CD14-positive monocyte (primary cell): ENCODE data around the gene LENG9. TPM values are rescaled to one million over a fixed set of nuclear protein-coding genes. Genes with fewer than 3 reads are reported as not detected.

Experiments
- DNase-seq, 3 donors: peaks; one replicate each; pipeline ENCODE4 v3.0.0-alpha.2; 2011 to 2022
- H2AFZ ChIP-seq: 2 replicates; pipeline ENCODE4 v1.6.0; 2012; ENCODE audit warnings: mild to moderate bottlenecking, low read depth, low read length, inconsistent platforms; ENCODE audit not compliant: insufficient read depth, poor library complexity, severe bottlenecking
- H3K27ac ChIP-seq, 2 donors: 1 replicate in 1 of 2; 2 replicates in 1 of 2; pipeline ENCODE4 v1.5.1; 2012 to 2013; ENCODE audit warnings: low read length in 2 of 2, control low read depth in 1 of 2, inconsistent platforms in 1 of 2, low read depth in 1 of 2, mild to moderate bottlenecking in 1 of 2
- H3K27me3 ChIP-seq, 2 donors: one replicate each; pipeline versions ENCODE4 v1.6.0 to v1.6.1; 2011 to 2013; ENCODE audit warnings: low read length in 2 of 2; ENCODE audit not compliant: control insufficient read depth in 2 of 2, insufficient read depth in 2 of 2
- H3K36me3 ChIP-seq, 2 donors: replicated peaks in 1 of 2; 1 replicate in 1 of 2; 2 replicates in 1 of 2; pipeline versions ENCODE4 v1.5.1 to v1.6.1; 2012 to 2013; ENCODE audit warnings: low read length in 2 of 2, control low read depth in 1 of 2, inconsistent platforms in 1 of 2, mild to moderate bottlenecking in 1 of 2; ENCODE audit not compliant: insufficient read depth in 2 of 2, control insufficient read depth in 1 of 2
- H3K4me1 ChIP-seq, 2 donors: 1 replicate in 1 of 2; 2 replicates in 1 of 2; pipeline versions ENCODE4 v1.5.1 to v1.6.1; 2012 to 2013; ENCODE audit warnings: low read length in 2 of 2, control low read depth in 1 of 2, inconsistent platforms in 1 of 2, mild to moderate bottlenecking in 1 of 2, moderate library complexity in 1 of 2; ENCODE audit not compliant: insufficient read depth in 2 of 2, control insufficient read depth in 1 of 2
- H3K4me2 ChIP-seq: replicated peaks from 2 replicates; pipeline ENCODE3; 2012; ENCODE audit warnings: low read length, moderate library complexity, mild to moderate bottlenecking; ENCODE audit not compliant: poor library complexity, severe bottlenecking; ENCODE audit errors: extremely low read depth
- H3K4me3 ChIP-seq, 3 experiments: fragments of 200-600 bp in 1 of 3; sonication (generic) in 1 of 3; replicated peaks in 1 of 3; 1 replicate in 2 of 3; 2 replicates in 1 of 3; pipeline ENCODE4 v1.5.1; 2011 to 2013; ENCODE audit warnings: low read length in 3 of 3, mild to moderate bottlenecking in 3 of 3, control low read depth in 2 of 3, low read depth in 2 of 3, inconsistent platforms in 1 of 3, moderate library complexity in 1 of 3
- H3K79me2 ChIP-seq: 2 replicates; pipeline ENCODE4 v1.6.0; 2012; ENCODE audit warnings: mild to moderate bottlenecking, control low read depth, inconsistent platforms, low read length, moderate library complexity; ENCODE audit not compliant: insufficient read depth
- H3K9ac ChIP-seq: 2 replicates; pipeline ENCODE4 v1.6.0; 2017; ENCODE audit warnings: low read length, mild to moderate bottlenecking; ENCODE audit not compliant: insufficient read depth, poor library complexity, severe bottlenecking
- H3K9me3 ChIP-seq, 2 donors: replicated peaks in 1 of 2; 1 replicate in 1 of 2; 2 replicates in 1 of 2; pipeline versions ENCODE4 v1.5.1 to v1.6.1; 2012 to 2013; ENCODE audit warnings: low read length in 2 of 2, control low read depth in 1 of 2; ENCODE audit not compliant: control insufficient read depth in 1 of 2, insufficient read depth in 1 of 2
- H4K20me1 ChIP-seq: 2 replicates; pipeline ENCODE4 v1.6.0; 2012; ENCODE audit warnings: mild to moderate bottlenecking, low read length, control low read depth, moderate library complexity; ENCODE audit not compliant: insufficient read depth
- H3K27ac Mint-ChIP-seq, 7 donors: one replicate each; pipeline ENCODE4 v1.8.0; 2020; ENCODE audit warnings: mild to moderate bottlenecking in 7 of 7, mixed read lengths in 7 of 7, moderate library complexity in 6 of 7, inconsistent platforms in 2 of 7
- H3K27me3 Mint-ChIP-seq, 3 donors: one replicate each; pipeline ENCODE4 v1.8.0; 2021 to 2022; ENCODE audit warnings: low read depth in 3 of 3, mild to moderate bottlenecking in 3 of 3, mixed read lengths in 3 of 3, moderate library complexity in 3 of 3, inconsistent platforms in 1 of 3
- H3K36me3 Mint-ChIP-seq, 2 donors: one replicate each; pipeline ENCODE4 v1.8.0; 2020; ENCODE audit warnings: mixed read lengths in 2 of 2, inconsistent platforms in 1 of 2, mild to moderate bottlenecking in 1 of 2
- H3K4me1 Mint-ChIP-seq: one replicate; pipeline ENCODE4 v1.8.0; 2020; ENCODE audit warnings: mild to moderate bottlenecking, mixed read lengths
- H3K4me3 Mint-ChIP-seq, 2 donors: one replicate each; pipeline ENCODE4 v1.8.0; 2020; ENCODE audit warnings: mild to moderate bottlenecking in 2 of 2, mixed read lengths in 2 of 2, moderate library complexity in 1 of 2
- H3K9me3 Mint-ChIP-seq, 7 donors: one replicate each; pipeline ENCODE4 v1.8.0; 2020 to 2022; ENCODE audit warnings: mixed read lengths in 7 of 7, mild to moderate bottlenecking in 6 of 7, moderate library complexity in 6 of 7, inconsistent platforms in 2 of 7
- WGBS: methylation state at CpG from one replicate; pipeline ENCODE4 v1.1.5; 2013; ENCODE audit warnings: missing lambda C conversion rate; ENCODE audit not compliant: insufficient coverage; 5-methylcytosine and 5-hydroxymethylcytosine counted together
- intact Hi-C, 2 donors: fragments of 100-400 bp; cut with micrococcal nuclease; formaldehyde crosslinking; loops; one replicate each; pipeline versions ENCODE4 v1.15.0 to v1.15.1; 2023
- polyA plus RNA-seq, 3 donors: library from polyadenylated mRNA; depleted of rRNA in 1 of 3; unstranded in 2 of 3; stranded (reverse) in 1 of 3; fragments of 300-500 nt in 2 of 3; fragments of >200 nt in 1 of 3; fragmentation: Illumina TruSeq in 2 of 3; gene quantifications; 1 replicate in 2 of 3; 2 replicates in 1 of 3; pipeline ENCODE4 v1.2.3, GENCODE V29; 2012 to 2021
- TF ChIP-seq, protein P1 (sequence below): fragments of 200-600 bp; IDR thresholded peaks from one replicate; pipeline ENCODE4 v1.8.0; 2022; ENCODE audit warnings: antibody characterized with exemption, mild to moderate bottlenecking

The LENG9 gene
- polyA plus RNA-seq, 3 donors = 0.15 to 2.0 TPM; not detected in 1

DNA sequence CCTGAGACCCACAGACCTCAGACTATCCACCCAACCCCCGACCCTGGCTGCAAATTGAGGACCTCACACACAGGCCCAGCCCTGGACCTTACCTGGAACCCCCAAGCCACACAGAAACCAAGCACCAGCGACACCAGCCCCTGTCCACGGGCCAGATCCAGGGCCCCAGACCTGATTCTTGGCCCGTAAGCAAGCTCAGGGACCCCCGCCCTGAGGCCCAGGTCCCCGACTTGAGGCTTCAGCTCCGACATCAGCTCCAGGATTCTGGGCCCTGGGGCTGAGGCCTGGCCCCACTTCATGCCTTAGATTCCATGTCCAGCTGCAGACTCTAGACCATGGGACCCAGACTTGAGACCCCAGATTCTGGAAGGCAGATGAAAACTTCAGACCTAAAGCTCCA lies 42.1 kb downstream of the LENG9 start:
- H3K9me3 Mint-ChIP-seq = peaks cover 0 to 13% (median 4%) of the 10 kb centered on the region in 7 donors
- H4K20me1 ChIP-seq = no peaks in the 10 kb centered on the region
- peaks cover 0 to 6% of the 10 kb centered on the region in 2 donors for H3K36me3 Mint-ChIP-seq
- no peak overlapping the region for H3K27ac ChIP-seq
- no peak overlapping the region for H3K4me2 ChIP-seq
- no peaks in the 10 kb centered on the region for H3K79me2 ChIP-seq
- H3K27me3 ChIP-seq = peaks cover 6 to 47% of the 10 kb centered on the region in 2 donors
- no peak overlapping the region for H2AFZ ChIP-seq
- H3K27me3 Mint-ChIP-seq = peaks cover 30 to 63% (median 35%) of the 10 kb centered on the region in 3 donors
- peaks cover 12 to 15% of the 10 kb centered on the region in 2 donors for H3K4me1 ChIP-seq
- H3K4me1 Mint-ChIP-seq = peaks cover 11% of the 10 kb centered on the region
- intact Hi-C loops = no loop called here
- WGBS = 97% methylated on average over 7 of the region's 7 CpGs
- peak overlapping the region in 1 of 2 donors; percentile 15 for H3K4me3 Mint-ChIP-seq
- TF ChIP-seq, protein P1, sequence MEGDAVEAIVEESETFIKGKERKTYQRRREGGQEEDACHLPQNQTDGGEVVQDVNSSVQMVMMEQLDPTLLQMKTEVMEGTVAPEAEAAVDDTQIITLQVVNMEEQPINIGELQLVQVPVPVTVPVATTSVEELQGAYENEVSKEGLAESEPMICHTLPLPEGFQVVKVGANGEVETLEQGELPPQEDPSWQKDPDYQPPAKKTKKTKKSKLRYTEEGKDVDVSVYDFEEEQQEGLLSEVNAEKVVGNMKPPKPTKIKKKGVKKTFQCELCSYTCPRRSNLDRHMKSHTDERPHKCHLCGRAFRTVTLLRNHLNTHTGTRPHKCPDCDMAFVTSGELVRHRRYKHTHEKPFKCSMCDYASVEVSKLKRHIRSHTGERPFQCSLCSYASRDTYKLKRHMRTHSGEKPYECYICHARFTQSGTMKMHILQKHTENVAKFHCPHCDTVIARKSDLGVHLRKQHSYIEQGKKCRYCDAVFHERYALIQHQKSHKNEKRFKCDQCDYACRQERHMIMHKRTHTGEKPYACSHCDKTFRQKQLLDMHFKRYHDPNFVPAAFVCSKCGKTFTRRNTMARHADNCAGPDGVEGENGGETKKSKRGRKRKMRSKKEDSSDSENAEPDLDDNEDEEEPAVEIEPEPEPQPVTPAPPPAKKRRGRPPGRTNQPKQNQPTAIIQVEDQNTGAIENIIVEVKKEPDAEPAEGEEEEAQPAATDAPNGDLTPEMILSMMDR = no peak
- no peak overlapping the region for H3K9ac ChIP-seq
- H3K4me3 ChIP-seq = no peak overlapping the region
- H3K36me3 ChIP-seq = no peaks in the 10 kb centered on the region
- no peak for DNase-seq
- no peaks in the 10 kb centered on the region for H3K9me3 ChIP-seq
- H3K27ac Mint-ChIP-seq = no peak overlapping the region

DNA sequence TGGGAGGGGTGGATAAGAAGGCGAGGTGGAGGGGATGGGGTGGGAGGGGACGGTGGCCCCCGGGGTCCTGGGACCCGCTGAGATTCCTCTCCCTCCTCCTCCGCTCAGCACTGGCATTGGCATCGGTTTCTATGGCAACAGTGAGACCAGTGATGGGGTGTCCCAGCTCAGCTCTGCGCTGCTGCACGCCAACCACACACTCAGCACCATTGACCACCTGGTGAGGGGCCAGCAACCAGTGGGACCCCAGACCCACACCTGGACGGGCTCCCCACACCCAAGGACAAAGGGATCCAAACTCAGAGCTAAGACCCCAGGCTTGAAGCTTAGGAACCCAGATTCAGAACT lies 42.4 kb downstream of the LENG9 start:
- intact Hi-C loops = no loop called here
- no peaks in the 10 kb centered on the region for H3K9me3 ChIP-seq
- no peak overlapping the region for H3K27ac ChIP-seq
- Mint-ChIP-seq H3K36me3 (peaks cover 0 to 6% of the 10 kb centered on the region in 2 donors), H3K27ac (no peak overlapping the region), H3K4me3 (peak overlapping the region in 1 of 2 donors; percentile 15), H3K27me3 (peaks cover 32 to 64% (median 39%) of the 10 kb centered on the region in 3 donors), H3K9me3 (peaks cover 0 to 14% (median 4%) of the 10 kb centered on the region in 7 donors), H3K4me1 (peaks cover 11% of the 10 kb centered on the region)
- peaks cover 10 to 50% of the 10 kb centered on the region in 2 donors for H3K27me3 ChIP-seq
- TF ChIP-seq, protein P1 = no peak
- no peaks in the 10 kb centered on the region for H3K36me3 ChIP-seq
- H3K4me2 ChIP-seq = no peak overlapping the region
- no peak overlapping the region for H3K4me3 ChIP-seq
- H4K20me1 ChIP-seq = no peaks in the 10 kb centered on the region
- no peak overlapping the region for H3K9ac ChIP-seq
- DNase-seq = no peak
- WGBS = 88% methylated on average over 4 of the region's 9 CpGs
- peaks cover 12 to 15% of the 10 kb centered on the region in 2 donors for H3K4me1 ChIP-seq
- no peak overlapping the region for H2AFZ ChIP-seq
- H3K79me2 ChIP-seq = no peaks in the 10 kb centered on the region
